Activated T-helper 2 cell treated with anti-CD3 and anti-CD28 coated beads, Interferon-gamma antibody, Interleukin-2, Interleukin-4, amounts not matched to agents 10 μg/mL and 5 μg/mL and 100 μg/mL, durations not matched to agents 14 hours and 24 hours and 36 hours (primary cell): ENCODE data around the gene CCDC187. TPM values are rescaled to one million over a fixed set of nuclear protein-coding genes. Genes with fewer than 3 reads are reported as not detected.

Source experiments
- DNase-seq: peaks from one replicate; pipeline ENCODE4 v3.0.0; 2021; ENCODE audit warnings: low spot score
- H3K27ac Mint-ChIP-seq: one replicate; pipeline ENCODE4 v1.8.0; 2021; ENCODE audit warnings: mixed read lengths
- H3K27me3 Mint-ChIP-seq: one replicate; pipeline ENCODE4 v1.8.0; 2021; ENCODE audit warnings: low read depth, mixed read lengths
- H3K36me3 Mint-ChIP-seq: one replicate; pipeline ENCODE4 v1.8.0; 2021; ENCODE audit warnings: low read depth, mixed read lengths
- H3K4me1 Mint-ChIP-seq: one replicate; pipeline ENCODE4 v1.8.0; 2021; ENCODE audit warnings: low read depth, mixed read lengths
- H3K4me3 Mint-ChIP-seq: one replicate; pipeline ENCODE4 v1.8.0; 2021; ENCODE audit warnings: low read depth, mild to moderate bottlenecking, moderate library complexity, mixed read lengths
- H3K9me3 Mint-ChIP-seq: one replicate; pipeline ENCODE4 v1.8.0; 2021; ENCODE audit warnings: mixed read lengths
- intact Hi-C: fragments of 100-400 bp; cut with micrococcal nuclease; formaldehyde crosslinking; loops from one replicate; pipeline ENCODE4 v1.15.1; 2023
- total RNA-seq: library from RNA; stranded (reverse); gene quantifications from 2 replicates; pipeline ENCODE4 v1.2.3, GENCODE V29; 2022

The CCDC187 gene
- total RNA-seq, 1 donor from 2014 or later: not detected

GRCh38 chr9:136246849-136247550 lies 56.9 kb downstream of the CCDC187 start:
- intact Hi-C loops: loop anchor here (10.0 kb wide), 3 partner anchors 132 to 342 kb away; partner anchors contain the start of genes CAMSAP1, SEC16A and TMEM250
- no peak overlapping the region for H3K4me3 Mint-ChIP-seq
- peaks cover 26% of the 10 kb centered on the region for H3K4me1 Mint-ChIP-seq
- no peak overlapping the region for H3K27ac Mint-ChIP-seq
- no peak for DNase-seq
- H3K9me3 Mint-ChIP-seq: no peaks in the 10 kb centered on the region
- H3K36me3 Mint-ChIP-seq: peaks cover 4% of the 10 kb centered on the region
- H3K27me3 Mint-ChIP-seq: peaks cover 4% of the 10 kb centered on the region

- Mint-ChIP-seq H3K27me3 (peaks cover 4% of the 10 kb centered on the region), H3K4me1 (peaks cover 26% of the 10 kb centered on the region), H3K4me3 (peak within 1 kb of the TSS; percentile 92), H3K9me3 (no peaks in the 10 kb centered on the region), H3K36me3 (peaks cover 13% of the 10 kb centered on the region), H3K27ac (peak within 1 kb of the TSS; percentile 90)
- DNase-seq: peak; percentile 81
- intact Hi-C loops: loop anchor here (1.0 to 10.0 kb wide), 5 partner anchors 13 to 341 kb away; partner anchors contain the start of genes CAMSAP1, SEC16A and TMEM250
Observed at GRCh38 chr9:136245219-136246150, 58.4 kb downstream of the CCDC187 start, which contains the start of gene QSOX2. TSS of gene QSOX2 (minus strand) at chr9:136245812. CDS start at chr9:136245803, 9 bp downstream.

GRCh38 chr9:136244969-136245218 lies 59.0 kb downstream of the CCDC187 start:
- Mint-ChIP-seq H3K4me3 (peak overlapping the region; percentile 92), H3K4me1 (peaks cover 26% of the 10 kb centered on the region), H3K27ac (peak overlapping the region; percentile 90), H3K36me3 (peaks cover 13% of the 10 kb centered on the region), H3K9me3 (no peaks in the 10 kb centered on the region), H3K27me3 (peaks cover 4% of the 10 kb centered on the region)
- intact Hi-C loops: loop anchor here (1.0 to 10.0 kb wide), 5 partner anchors 13 to 340 kb away; partner anchors contain the start of genes CAMSAP1, SEC16A and TMEM250
- no peak for DNase-seq

- H3K4me3 Mint-ChIP-seq: peak overlapping the region; percentile 92
- peak; percentile 35 for DNase-seq
- peak overlapping the region; percentile 90 for H3K27ac Mint-ChIP-seq
- intact Hi-C loops: loop anchor here (10.0 kb wide), 3 partner anchors 130 to 340 kb away; partner anchors contain the start of genes CAMSAP1, SEC16A and TMEM250
- H3K9me3 Mint-ChIP-seq: no peaks in the 10 kb centered on the region
- peaks cover 13% of the 10 kb centered on the region for H3K36me3 Mint-ChIP-seq
- H3K27me3 Mint-ChIP-seq: peaks cover 4% of the 10 kb centered on the region
- H3K4me1 Mint-ChIP-seq: peaks cover 28% of the 10 kb centered on the region
Observed at GRCh38 chr9:136244122-136244968, 59.5 kb downstream of the CCDC187 start.

- H3K9me3 Mint-ChIP-seq: no peaks in the 10 kb centered on the region
- intact Hi-C loops: loop anchor here (10.0 kb wide), 3 partner anchors 129 to 339 kb away; partner anchors contain the start of genes CAMSAP1, SEC16A and TMEM250
- H3K36me3 Mint-ChIP-seq: peaks cover 13% of the 10 kb centered on the region
- peaks cover 4% of the 10 kb centered on the region for H3K27me3 Mint-ChIP-seq
- peaks cover 28% of the 10 kb centered on the region for H3K4me1 Mint-ChIP-seq
- no peak for DNase-seq
- peak overlapping the region; percentile 90 for H3K27ac Mint-ChIP-seq
- peak overlapping the region; percentile 92 for H3K4me3 Mint-ChIP-seq
Observed at GRCh38 chr9:136243631-136244030, 60.3 kb downstream of the CCDC187 start.

GRCh38 chr9:136242918-136243525 lies 60.9 kb downstream of the CCDC187 start:
- Mint-ChIP-seq H3K36me3 (peaks cover 13% of the 10 kb centered on the region), H3K27ac (peak overlapping the region; percentile 90), H3K4me1 (peaks cover 30% of the 10 kb centered on the region), H3K27me3 (peaks cover 4% of the 10 kb centered on the region), H3K9me3 (no peaks in the 10 kb centered on the region), H3K4me3 (peak overlapping the region; percentile 92)
- DNase-seq: no peak
- intact Hi-C loops: loop anchor here (10.0 kb wide), 3 partner anchors 128 to 338 kb away; partner anchors contain the start of genes CAMSAP1, SEC16A and TMEM250

GRCh38 chr9:136242248-136242647 lies 61.6 kb downstream of the CCDC187 start:
- Mint-ChIP-seq H3K9me3 (no peaks in the 10 kb centered on the region), H3K27me3 (peaks cover 4% of the 10 kb centered on the region), H3K4me1 (peaks cover 33% of the 10 kb centered on the region), H3K4me3 (no peak overlapping the region), H3K36me3 (peaks cover 13% of the 10 kb centered on the region), H3K27ac (no peak overlapping the region)
- intact Hi-C loops: loop anchor here (10.0 kb wide), 3 partner anchors 127 to 337 kb away; partner anchors contain the start of genes CAMSAP1, SEC16A and TMEM250
- no peak for DNase-seq

- peaks cover 33% of the 10 kb centered on the region for H3K4me1 Mint-ChIP-seq
- no peak overlapping the region for H3K27ac Mint-ChIP-seq
- H3K27me3 Mint-ChIP-seq: no peaks in the 10 kb centered on the region
- H3K9me3 Mint-ChIP-seq: no peaks in the 10 kb centered on the region
- no peak for DNase-seq
- intact Hi-C loops: loop anchor here (10.0 kb wide), 3 partner anchors 127 to 337 kb away; partner anchors contain the start of genes CAMSAP1, SEC16A and TMEM250
- H3K4me3 Mint-ChIP-seq: no peak overlapping the region
- peaks cover 13% of the 10 kb centered on the region for H3K36me3 Mint-ChIP-seq
Observed at GRCh38 chr9:136241542-136241941, 62.4 kb downstream of the CCDC187 start.

- Mint-ChIP-seq H3K27ac (no peak overlapping the region), H3K9me3 (no peaks in the 10 kb centered on the region), H3K36me3 (peaks cover 16% of the 10 kb centered on the region), H3K27me3 (no peaks in the 10 kb centered on the region), H3K4me3 (no peak overlapping the region), H3K4me1 (peaks cover 32% of the 10 kb centered on the region)
- no peak for DNase-seq
- intact Hi-C loops: loop anchor here (10.0 kb wide), 3 partner anchors 126 to 336 kb away; partner anchors contain the start of genes CAMSAP1, SEC16A and TMEM250
Observed at GRCh38 chr9:136240941-136241340, 63.0 kb downstream of the CCDC187 start.

GRCh38 chr9:136239983-136240330 lies 63.9 kb downstream of the CCDC187 start:
- DNase-seq: no peak
- Mint-ChIP-seq H3K4me3 (no peak overlapping the region), H3K9me3 (no peaks in the 10 kb centered on the region), H3K27ac (no peak overlapping the region), H3K27me3 (no peaks in the 10 kb centered on the region), H3K36me3 (peaks cover 25% of the 10 kb centered on the region), H3K4me1 (peaks cover 30% of the 10 kb centered on the region)
- intact Hi-C loops: loop anchor here (10.0 kb wide), 3 partner anchors 125 to 335 kb away; partner anchors contain the start of genes CAMSAP1, SEC16A and TMEM250

GRCh38 chr9:136239135-136239982 lies 64.5 kb downstream of the CCDC187 start:
- intact Hi-C loops: no loop called here
- Mint-ChIP-seq H3K9me3 (no peaks in the 10 kb centered on the region), H3K27ac (peak overlapping the region; percentile 3), H3K4me3 (no peak overlapping the region), H3K4me1 (peaks cover 26% of the 10 kb centered on the region), H3K36me3 (peaks cover 30% of the 10 kb centered on the region), H3K27me3 (no peaks in the 10 kb centered on the region)
- DNase-seq: no peak
